ENCODE data around the gene NAA30.

DNA sequence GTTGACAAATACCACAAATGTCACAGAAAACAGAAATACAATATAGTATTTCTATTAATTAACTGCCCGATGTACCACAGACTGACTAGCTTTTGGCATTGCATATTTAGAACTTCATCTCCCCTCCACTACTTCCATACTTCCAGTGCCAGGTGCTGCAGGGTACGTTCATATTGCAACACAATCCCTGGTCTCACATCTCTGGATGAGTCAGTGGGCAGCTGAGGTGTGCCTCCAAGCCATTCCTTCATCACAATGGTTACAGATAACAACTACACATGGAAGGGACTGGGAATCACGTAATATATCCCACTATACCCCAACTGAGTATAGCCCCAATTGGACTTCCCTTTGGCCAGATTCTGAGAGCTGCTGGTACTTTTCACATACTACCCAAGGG is 72.2 kb downstream of the NAA30 start:
- TF ChIP-seq POLR2AphosphoS5 (IDR thresholded peaks at IDR 0.05; ENCODE audit: low read depth) (no peak), SPI1 (IDR thresholded peaks at IDR 0.05; ENCODE audit: borderline replicate concordance, low read depth) (no peak), GABPA (IDR thresholded peaks at IDR 0.05; ENCODE audit: low read depth) (no peak)
- TF ChIP-seq, protein P1, sequence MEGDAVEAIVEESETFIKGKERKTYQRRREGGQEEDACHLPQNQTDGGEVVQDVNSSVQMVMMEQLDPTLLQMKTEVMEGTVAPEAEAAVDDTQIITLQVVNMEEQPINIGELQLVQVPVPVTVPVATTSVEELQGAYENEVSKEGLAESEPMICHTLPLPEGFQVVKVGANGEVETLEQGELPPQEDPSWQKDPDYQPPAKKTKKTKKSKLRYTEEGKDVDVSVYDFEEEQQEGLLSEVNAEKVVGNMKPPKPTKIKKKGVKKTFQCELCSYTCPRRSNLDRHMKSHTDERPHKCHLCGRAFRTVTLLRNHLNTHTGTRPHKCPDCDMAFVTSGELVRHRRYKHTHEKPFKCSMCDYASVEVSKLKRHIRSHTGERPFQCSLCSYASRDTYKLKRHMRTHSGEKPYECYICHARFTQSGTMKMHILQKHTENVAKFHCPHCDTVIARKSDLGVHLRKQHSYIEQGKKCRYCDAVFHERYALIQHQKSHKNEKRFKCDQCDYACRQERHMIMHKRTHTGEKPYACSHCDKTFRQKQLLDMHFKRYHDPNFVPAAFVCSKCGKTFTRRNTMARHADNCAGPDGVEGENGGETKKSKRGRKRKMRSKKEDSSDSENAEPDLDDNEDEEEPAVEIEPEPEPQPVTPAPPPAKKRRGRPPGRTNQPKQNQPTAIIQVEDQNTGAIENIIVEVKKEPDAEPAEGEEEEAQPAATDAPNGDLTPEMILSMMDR (IDR thresholded peaks at IDR 0.05; ENCODE audit: insufficient read depth, low read length), result no peak
- TF ChIP-seq, protein P2, sequence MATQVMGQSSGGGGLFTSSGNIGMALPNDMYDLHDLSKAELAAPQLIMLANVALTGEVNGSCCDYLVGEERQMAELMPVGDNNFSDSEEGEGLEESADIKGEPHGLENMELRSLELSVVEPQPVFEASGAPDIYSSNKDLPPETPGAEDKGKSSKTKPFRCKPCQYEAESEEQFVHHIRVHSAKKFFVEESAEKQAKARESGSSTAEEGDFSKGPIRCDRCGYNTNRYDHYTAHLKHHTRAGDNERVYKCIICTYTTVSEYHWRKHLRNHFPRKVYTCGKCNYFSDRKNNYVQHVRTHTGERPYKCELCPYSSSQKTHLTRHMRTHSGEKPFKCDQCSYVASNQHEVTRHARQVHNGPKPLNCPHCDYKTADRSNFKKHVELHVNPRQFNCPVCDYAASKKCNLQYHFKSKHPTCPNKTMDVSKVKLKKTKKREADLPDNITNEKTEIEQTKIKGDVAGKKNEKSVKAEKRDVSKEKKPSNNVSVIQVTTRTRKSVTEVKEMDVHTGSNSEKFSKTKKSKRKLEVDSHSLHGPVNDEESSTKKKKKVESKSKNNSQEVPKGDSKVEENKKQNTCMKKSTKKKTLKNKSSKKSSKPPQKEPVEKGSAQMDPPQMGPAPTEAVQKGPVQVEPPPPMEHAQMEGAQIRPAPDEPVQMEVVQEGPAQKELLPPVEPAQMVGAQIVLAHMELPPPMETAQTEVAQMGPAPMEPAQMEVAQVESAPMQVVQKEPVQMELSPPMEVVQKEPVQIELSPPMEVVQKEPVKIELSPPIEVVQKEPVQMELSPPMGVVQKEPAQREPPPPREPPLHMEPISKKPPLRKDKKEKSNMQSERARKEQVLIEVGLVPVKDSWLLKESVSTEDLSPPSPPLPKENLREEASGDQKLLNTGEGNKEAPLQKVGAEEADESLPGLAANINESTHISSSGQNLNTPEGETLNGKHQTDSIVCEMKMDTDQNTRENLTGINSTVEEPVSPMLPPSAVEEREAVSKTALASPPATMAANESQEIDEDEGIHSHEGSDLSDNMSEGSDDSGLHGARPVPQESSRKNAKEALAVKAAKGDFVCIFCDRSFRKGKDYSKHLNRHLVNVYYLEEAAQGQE (IDR thresholded peaks at IDR 0.05; ENCODE audit: insufficient replicate concordance, low read depth), result no peak
